Measurements from ENCODE around the gene SPAG17.

The SPAG17 gene

DNA sequence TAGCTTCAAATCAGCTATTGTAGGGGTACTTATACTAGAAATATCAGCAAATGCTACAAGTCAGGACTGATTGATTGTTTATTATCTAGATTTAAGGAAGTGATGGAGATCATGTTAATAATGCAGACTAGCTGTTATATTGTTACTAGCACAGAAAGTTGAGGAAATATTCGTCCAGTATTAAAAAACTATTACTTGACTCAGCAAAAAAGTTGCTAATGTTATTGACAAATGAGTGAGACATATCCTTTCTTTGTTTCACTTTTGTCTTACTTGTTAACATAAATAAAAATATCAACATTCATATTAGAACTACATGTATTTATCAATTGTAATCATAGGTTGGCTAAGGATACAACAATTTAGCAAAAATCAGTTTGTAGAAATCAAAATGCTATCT is 141.4 kb downstream of the SPAG17 start:
- no peak overlapping the region for H3K4me3 ChIP-seq (replicated peaks in 1 of 2; ENCODE audit: low read depth in 2 of 2, low read length in 2 of 2)
- no peak for DNase-seq (ENCODE audit: low read depth in 2 of 2)
- TF ChIP-seq, protein P1, sequence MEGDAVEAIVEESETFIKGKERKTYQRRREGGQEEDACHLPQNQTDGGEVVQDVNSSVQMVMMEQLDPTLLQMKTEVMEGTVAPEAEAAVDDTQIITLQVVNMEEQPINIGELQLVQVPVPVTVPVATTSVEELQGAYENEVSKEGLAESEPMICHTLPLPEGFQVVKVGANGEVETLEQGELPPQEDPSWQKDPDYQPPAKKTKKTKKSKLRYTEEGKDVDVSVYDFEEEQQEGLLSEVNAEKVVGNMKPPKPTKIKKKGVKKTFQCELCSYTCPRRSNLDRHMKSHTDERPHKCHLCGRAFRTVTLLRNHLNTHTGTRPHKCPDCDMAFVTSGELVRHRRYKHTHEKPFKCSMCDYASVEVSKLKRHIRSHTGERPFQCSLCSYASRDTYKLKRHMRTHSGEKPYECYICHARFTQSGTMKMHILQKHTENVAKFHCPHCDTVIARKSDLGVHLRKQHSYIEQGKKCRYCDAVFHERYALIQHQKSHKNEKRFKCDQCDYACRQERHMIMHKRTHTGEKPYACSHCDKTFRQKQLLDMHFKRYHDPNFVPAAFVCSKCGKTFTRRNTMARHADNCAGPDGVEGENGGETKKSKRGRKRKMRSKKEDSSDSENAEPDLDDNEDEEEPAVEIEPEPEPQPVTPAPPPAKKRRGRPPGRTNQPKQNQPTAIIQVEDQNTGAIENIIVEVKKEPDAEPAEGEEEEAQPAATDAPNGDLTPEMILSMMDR (IDR thresholded peaks at IDR 0.05; ENCODE audit: low read depth, low read length) = no peak

DNA sequence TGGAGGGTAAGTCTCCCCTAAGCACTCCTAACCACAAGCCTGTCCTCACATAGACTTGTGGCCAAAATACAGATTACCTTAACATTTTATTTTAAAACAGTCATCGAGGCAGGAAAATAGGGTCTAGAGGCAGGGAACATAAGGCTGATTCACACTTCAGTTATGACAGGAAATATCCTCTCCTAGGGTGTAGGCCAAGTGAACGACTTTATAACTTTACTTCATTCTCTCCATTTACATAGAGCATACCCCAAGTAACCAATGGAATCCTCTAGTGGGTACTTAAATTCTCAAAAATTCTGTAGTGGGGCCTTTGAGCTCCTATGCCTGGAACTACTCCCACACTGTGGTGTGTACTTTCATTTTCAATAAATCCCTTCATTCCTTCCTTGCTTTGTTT is 142.5 kb downstream of the SPAG17 start:
- no peak for DNase-seq (ENCODE audit: low read depth in 2 of 2)
- TF ChIP-seq, protein P1 (IDR thresholded peaks at IDR 0.05; ENCODE audit: low read depth, low read length) = no peak
- H3K4me3 ChIP-seq (replicated peaks in 1 of 2; ENCODE audit: low read depth in 2 of 2, low read length in 2 of 2) = no peak overlapping the region

DNA sequence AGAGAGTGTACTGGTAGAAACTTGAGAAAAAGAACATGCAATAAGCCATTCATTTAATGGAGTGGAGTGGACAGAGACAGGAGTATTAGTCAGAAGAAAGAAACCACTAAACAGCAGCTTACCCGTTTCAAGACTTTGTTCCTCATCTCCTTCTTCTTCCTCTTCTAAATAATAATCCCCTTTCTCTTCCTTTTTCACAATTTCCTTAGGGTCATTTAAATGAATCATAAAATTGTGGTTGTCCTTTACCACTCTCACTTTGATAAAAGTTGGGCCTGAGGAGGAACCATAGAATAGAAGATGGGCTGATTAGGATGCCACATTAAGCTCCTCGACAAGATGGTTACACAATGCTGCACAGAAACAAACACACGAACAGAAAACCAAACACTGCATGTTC is 145.9 kb downstream of the SPAG17 start:
- no peak for DNase-seq (ENCODE audit: low read depth in 2 of 2)
- H3K4me3 ChIP-seq (replicated peaks in 1 of 2; ENCODE audit: low read depth in 2 of 2, low read length in 2 of 2) = no peak overlapping the region
- TF ChIP-seq, protein P1 (IDR thresholded peaks at IDR 0.05; ENCODE audit: low read depth, low read length) = no peak

DNA sequence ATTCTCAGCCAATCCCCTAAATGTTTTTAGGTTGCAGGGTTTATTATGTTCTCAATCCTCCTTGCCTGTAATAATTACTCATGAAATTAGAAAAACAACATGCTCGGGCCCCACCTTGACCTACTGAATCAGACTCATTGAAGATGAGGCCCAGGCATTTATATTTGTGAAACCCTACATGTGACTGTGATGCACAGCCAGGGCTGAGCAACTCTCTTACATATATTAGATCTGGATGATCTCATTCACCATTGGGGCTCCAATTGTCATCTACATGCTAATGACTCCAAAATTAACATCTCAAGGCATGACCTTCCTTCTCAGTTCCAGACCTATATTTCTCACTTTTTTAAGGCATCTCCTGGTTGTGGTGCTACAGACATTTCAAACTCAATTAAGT is 152.1 kb downstream of the SPAG17 start:
- H3K4me3 ChIP-seq (replicated peaks in 1 of 2; ENCODE audit: low read depth in 2 of 2, low read length in 2 of 2) = no peak overlapping the region
- DNase-seq (ENCODE audit: low read depth in 2 of 2) = no peak

DNA sequence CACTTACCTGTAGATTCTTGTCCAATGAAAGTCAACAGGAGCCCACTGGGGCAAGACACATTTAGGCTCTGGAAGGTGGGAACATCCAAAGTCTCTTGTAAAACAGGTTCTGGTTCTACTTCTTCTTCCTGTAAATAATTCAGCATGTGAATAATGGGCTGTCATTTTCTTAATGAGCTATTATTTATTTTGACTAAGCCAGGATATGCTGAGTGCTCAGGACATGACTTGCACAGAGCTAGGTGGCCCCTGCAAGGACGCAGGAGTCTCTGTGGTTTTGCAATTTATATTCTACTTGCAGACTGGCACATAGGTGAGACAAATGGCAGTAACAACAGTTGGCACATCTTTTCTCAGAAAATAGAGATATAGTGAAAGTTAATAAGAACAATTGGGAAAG is 156.8 kb downstream of the SPAG17 start:
- TF ChIP-seq, protein P1 (IDR thresholded peaks at IDR 0.05; ENCODE audit: low read depth, low read length) = no peak
- H3K4me3 ChIP-seq (replicated peaks in 1 of 2; ENCODE audit: low read depth in 2 of 2, low read length in 2 of 2) = no peak overlapping the region

More for the DNA sequence above, 152.1 kb downstream of the SPAG17 start:
- TF ChIP-seq, protein P1 (IDR thresholded peaks at IDR 0.05; ENCODE audit: low read depth, low read length) = no peak

DNA sequence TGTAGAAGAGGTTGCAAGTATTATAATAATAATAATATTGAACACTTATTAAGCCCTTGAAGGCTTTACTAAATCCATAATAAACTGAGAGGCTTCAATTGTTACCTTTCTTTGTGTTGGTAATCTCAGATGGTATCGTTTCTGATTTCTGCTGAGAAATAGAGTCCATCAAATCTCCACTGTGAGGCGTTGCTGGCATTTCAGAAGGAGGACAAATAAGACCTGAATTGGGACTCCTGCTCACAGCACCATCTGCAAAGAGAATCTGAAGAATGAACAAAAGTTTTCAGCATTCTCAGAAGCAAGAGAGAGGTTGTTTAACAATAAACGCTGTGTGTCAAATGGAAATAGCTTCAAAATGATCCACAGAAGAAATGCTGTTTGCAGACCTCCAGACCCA is 161.8 kb downstream of the SPAG17 start:
- TF ChIP-seq, protein P1 (IDR thresholded peaks at IDR 0.05; ENCODE audit: low read depth, low read length) = no peak
- no peak overlapping the region for H3K4me3 ChIP-seq (replicated peaks in 1 of 2; ENCODE audit: low read depth in 2 of 2, low read length in 2 of 2)
- no peak for DNase-seq (ENCODE audit: low read depth in 2 of 2)

More for the DNA sequence above, 156.8 kb downstream of the SPAG17 start:
- no peak for DNase-seq (ENCODE audit: low read depth in 2 of 2)

DNA sequence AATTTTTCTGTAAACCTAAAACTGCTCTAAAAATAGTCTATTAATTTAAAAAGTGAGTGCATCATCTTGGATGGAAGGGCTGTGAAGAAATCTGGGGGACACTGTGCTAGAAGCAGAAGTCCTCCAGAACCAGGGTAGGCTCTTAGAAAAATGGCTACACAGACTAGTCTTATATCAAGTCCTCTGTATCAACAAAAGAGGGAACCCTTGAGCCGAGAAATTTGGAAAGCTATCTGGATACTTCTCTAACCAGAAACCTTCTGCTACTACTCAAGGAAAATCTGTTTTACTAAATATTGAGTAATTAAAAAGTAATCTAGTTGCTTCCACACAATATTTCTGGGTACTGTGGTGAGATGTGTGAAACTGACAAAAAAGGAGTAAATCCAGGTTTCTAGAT is 163.4 kb downstream of the SPAG17 start:
- H3K4me3 ChIP-seq (replicated peaks in 1 of 2; ENCODE audit: low read depth in 2 of 2, low read length in 2 of 2) = no peak overlapping the region
- no peak for DNase-seq (ENCODE audit: low read depth in 2 of 2)
- TF ChIP-seq, protein P1 (IDR thresholded peaks at IDR 0.05; ENCODE audit: low read depth, low read length) = no peak

Measured in cardiac fibroblast (primary cell).